GM19438 (cell line): ENCODE measurements around the gene CTU2.

Experiments
- ATAC-seq: cut with Tn5 transposase; IDR thresholded peaks from one replicate; pipeline ENCODE4 v1.9.1; 2021; ENCODE audit warnings: low read depth; ENCODE audit not compliant: unreplicated experiment

The CTU2 gene

DNA sequence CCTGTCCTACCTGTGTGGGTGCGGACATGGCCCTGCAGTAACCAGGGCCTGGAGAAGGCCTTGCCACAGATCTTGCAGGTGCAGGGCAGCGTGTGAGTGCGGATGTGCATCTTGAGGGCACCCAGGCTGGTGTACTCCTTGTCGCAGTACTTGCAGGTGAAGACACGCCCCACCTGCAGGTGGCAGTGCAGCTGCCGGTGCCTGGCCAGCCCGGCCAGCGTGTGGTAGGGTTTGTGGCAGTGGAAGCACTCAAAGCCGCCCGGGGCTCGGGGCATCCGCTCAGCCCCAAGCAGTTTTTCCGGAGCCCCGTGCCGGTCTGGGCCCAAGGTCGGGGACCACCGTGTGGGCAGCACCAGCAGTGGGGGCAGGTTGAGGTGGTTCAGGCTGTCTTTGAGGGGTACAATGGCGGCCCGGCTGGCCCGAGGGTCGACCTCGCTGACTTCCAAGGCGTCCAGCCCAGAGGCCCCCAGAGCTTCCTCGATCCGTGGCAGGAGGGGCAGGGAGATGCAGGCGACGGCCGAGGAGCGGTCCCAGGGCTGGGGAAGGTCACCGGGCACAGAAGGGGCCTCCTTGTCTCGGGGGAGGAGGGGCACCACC, 25.1 kb upstream of the CTU2 start:
- ATAC-seq: peak; percentile 31

DNA sequence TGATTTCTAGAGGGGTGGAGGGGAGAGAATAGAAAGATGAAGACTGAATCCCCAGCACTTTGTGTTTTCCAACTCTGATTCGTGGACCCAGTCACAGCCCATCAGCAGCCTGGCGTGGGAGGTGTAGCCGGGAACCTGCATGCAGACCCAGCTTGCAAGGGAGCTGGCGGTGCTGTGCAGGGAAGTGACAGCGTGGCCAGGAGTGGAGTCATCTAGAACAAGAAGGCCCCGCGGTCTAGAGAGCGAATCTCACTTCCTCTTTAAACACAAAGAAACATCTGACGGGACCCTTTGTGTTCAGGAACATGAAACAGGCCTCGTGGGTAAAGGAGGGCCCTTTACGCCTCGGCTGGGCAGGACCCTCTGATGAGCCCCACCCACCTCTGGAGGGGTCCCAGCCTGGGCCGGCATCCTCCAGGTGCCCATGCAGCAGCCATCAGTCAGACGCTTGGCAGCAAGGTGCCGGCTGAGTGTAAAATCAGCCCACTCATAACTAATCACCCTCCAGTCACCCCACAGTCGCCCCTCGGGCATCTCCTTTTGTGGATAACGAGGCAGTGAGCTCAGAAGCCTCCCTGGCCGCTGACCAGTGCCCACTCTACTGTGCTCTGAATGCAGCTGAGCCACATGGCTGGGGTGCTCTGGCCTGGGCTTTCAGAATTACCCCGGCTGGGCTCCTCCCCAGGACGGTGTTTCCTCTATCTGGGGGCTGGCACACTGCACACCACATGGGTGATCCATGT, 24.4 kb upstream of the CTU2 start:
- peak; percentile 53 for ATAC-seq

DNA sequence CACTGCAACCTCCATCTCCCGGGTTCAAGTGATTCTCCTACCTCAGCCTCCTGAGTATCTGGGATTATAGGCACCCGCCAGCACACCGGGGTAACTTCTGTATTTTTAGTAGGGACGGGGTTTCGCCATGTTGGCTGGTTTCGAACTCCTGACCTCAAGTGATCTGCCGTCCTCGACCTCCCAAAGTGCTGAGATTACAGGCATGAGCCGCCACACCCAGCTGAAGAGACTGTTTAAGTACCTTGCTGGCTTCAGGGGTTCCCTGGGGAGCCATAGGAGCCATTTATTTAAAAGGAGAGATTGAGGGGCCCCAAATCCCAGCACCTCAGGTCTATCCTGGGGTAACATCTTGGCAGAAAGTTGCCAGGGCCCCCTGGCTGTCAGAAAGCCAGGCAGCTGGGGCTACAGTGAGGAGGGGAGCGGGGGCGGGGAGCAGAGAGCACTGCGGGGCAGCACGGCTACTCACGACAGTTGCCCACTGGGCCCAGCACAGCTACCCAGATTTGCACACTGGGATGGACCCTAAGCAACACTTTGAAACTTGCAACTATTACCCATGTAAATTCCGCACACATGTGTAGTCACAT, 21.6 kb upstream of the CTU2 start:
- ATAC-seq: no peak

DNA sequence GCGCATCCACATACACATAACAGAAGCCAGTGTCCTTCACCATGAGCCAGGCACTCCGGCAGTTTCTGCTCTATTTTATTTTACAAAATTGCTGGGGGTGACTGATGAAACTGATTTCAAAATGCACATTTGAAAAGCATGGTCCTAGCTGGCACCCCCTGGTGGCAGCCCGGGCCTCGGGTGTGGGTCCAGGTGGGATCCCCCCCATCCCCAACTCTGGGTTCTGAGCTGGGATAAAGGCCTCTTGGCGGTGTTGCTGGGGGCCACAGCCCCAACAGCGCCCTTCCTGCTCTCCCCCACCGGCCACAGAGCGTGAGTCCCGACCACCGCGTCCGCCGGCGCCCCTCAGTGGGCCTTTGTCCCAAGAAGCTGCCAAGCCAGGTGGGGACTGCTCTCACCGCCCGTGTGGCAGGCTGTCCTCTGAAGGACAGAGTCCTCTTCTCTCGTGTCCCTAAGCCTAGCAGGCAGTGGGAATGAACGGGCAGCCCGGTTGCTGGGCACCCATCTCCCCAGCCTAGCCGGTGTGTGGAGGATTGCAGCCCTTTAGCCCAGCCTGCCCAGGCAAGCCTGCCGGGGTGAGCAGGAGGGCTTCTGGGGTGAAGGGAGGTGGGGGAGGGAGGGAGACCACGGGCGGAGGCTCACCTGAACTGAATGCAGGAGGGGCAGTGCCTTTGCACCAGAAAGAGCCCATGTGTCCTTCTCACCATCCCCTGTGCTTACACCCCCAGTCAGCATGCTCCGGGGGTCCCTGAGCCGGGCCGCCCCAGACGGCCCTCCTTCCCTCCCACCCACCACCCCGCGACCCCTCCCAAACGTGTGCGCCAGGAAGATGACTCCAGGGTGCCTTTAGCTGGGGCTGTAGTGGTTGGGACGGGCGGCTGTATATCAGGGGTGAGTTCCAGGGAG, 20.9 kb upstream of the CTU2 start:
- ATAC-seq: no peak

DNA sequence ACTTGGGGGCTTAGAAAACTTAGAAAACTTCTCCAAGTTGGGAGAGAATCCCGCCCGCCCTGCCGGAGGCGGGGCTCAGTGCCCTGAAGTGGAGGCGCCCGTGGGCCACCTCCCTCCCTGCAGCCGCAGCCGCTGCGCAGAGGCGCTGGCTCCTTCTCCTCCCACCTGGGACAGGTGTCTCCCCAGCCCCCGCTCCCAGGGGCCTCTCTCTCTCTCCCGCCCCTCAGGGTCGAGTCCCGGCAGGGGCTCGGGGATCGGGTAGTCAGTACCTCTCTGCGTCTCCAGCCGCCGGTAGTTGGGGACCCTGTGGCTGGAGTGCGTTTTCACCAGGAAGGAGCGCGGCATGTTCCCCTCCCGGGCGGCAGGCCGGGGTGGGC, 20.3 kb upstream of the CTU2 start:
- peak; percentile 16 for ATAC-seq

DNA sequence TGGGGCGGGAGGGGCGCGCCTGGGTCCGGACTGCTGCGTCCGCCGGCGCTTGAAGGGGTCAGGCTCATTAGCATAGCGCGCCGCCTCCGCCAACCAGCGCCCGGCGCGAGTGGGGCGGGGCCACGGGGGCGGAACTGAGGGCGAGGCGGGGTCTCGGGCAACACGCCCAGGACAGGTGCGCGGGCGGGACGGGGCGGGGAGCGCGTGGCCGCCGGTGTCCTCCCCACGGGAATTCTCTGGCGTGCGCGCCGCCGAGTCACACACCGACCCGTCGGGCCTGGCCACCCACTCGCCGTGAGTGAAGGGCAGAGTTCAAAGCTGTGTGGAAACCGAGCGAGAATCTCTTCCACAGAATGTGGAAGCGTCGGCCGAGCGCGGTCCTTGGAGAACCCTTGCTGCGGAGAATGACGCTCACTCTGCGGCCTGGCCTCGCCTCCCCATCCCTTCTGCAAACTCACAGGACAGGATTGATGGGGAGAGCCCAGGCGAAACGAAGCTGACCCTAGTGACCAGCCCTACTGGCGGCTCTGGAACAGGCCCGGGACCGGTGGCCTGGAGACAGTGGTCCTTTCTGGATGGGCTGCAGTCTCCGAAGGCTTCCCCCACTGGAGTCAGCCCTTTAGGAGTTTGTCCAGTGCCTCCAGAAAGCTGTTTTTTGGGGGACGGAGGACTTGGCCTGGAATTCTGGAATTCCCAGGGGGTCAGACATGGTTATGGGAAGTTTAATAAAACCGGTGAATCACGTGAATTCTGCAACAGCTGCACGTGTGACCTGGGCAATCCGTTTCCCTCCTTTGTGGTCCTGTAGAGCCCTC, 19.7 kb upstream of the CTU2 start, which contains the start of gene SNAI3:
SNAI3 (minus strand) TSS at position 69 of the 815 bp plus-strand sequence. CDS start 101 bp downstream, outside the sequence.
- peak; percentile 65 for ATAC-seq

DNA sequence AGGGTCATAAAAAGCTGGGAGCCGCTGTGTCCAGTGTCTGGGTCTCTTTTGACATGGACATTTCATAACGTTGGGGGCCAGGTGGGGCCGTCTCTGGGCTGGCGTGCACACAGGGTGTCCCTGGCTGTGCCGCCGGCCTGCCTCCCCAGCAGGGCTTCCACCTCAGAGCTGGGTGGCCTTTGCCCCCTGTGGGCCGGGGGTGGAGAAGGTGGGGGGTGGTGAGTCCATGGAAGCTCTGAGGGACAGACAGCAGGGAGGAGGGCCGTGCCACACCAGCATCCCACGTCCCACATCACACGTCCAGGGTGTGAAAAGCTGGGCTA, 19.1 kb upstream of the CTU2 start:
- ATAC-seq: no peak

DNA sequence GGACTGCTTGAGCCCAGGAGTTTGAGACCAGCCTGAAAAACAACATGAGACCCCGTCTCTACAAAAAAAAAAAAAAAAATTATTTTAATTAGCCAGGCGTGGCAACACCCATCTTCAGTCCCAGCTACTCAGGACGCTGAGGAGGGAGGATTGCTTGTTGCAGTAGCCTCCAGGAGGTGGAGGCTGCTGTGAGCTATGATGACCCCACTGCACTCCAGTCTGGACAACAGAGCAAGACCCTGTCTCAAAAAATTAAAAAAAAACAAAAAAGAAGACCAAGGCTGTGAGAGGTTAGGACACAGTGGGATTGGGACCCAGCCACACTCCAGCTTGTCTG, 18.7 kb upstream of the CTU2 start:
- ATAC-seq: no peak

DNA sequence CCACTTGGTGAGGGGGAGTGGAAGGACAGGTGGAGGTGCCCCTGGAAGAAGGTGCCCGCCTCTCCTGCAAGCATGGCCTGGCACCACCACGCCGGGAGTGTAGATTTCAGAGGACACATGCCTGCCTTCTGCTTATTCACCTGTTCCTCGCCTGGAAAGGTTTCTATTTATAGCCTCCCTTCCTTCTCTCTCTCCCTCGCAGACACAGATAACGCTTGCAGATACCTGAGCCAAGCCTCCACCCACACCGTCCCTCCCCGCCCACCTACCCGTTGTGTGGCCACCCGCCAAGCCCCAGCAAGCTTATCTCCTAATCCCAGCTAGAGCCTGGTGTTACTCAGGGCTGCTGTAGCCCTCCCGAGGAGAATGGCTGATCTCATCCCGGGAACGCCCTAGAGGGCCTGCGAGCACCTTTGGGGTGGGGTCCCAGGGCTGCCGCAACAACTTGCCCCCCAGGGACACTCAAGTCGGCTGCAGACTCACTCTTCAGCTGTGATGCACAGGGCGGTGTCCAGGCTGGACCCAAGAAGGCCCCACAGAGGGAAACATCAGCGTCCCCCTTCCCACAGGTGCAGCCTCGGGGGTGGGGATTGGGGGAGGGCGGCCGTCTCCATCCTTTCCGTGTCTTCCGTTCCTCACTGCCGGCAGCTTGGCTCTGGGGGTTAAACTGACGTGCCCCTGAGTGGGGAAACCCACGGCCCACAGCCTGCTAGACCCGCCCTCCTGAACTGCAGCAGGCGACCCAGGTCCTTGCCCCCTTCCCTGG, 18.1 kb upstream of the CTU2 start:
- ATAC-seq: no peak

DNA sequence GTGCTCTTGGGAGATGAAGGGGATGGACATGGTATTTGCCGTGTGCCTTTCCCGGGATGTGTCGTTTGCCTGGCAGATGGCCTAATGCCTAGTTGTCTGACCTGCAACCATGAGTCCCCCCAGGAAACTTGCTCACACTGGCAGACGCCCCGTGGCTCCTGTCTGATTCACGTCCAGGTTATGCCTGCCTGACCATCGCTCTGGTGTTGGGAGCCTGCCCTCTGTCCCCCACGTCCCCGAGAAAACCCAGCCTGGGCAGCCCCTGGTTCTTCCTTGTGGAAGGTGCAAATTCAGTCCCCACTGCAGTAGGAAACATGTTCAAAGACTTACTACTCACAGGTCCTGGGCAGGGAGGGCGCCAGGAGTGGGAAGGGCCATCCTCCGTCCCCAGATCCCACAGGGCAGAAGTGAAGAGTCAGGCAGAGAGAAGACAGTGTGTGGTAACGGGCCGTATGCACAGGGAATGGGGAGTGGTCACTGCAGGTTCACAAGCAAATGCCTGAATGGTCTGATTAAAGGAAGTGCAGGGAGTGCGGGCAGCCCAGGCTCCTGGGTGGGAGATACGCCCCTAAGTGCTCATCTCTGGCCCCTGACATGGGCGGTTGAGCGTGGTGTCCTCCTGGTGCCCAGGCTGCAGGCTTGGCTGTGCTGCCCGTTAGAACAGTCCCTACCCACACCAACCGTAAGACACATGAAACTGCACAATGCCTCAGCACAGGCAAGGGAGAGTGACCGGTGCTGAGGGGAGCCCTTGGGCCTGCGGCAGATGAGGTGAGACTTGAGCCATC, 15.8 kb upstream of the CTU2 start:
- ATAC-seq: no peak

DNA sequence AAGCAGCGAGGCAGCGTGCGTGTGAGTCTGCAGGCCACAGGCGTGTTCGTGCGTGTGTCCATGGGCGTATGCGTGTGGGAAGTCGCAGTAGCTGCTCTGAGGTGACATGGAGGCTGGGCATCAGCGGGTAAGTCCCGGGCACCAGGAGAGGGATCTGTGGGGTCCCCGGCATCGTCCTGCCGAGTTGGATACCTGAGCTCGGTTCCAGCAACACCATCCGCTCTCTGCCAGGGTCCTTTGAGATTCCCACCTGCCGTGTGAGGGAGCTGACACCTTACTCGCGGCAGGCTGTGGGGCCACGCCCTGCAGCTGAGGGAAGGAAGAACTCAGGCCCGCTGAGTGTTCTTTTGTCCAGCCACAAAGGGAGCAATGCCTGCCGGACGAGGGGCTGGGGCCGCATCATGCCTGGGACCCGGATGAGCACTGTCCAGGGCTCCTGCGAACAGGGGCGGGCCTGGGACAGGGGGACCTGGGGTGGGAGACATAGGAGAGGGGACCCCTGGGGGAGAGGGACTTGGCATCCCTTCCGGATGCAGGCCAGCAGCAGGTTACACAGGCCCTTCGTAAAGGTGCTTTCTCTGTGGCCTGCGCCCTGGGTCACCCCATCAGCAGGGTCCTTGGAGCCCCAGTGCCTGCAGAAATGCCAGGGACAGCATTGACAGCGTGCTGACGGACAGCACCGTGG, 15.0 kb upstream of the CTU2 start:
- ATAC-seq: no peak

DNA sequence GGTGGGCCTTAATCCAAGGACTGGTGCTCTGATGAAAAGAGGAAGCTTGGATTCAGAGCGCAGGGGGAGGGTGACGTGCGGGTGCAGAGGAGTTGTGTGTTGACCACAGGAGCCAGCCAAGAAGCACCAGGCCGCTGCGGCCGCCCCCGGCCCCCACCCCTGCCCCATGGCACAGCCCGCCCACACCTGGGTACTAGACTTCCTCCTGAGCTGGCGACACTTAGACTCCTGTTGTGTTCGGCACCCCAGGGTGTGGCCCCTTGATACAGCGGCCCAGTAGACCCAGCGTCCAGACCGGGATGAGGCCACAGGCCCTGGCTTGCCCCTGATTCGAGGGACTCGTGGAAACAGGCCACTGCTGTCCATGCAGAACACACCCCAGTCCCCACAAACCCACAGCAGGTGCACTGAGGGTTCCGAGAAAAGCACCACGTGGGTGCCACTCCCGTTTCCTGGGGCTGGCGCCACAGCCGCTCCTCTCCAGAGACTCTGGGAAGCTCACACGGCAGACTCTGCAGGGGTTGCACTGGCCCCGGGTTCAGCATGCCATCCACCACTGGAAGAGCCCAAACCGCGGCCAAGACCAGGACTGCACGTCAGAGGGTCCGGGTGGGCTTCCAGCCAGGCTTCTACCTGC, 14.3 kb upstream of the CTU2 start:
- ATAC-seq: no peak

DNA sequence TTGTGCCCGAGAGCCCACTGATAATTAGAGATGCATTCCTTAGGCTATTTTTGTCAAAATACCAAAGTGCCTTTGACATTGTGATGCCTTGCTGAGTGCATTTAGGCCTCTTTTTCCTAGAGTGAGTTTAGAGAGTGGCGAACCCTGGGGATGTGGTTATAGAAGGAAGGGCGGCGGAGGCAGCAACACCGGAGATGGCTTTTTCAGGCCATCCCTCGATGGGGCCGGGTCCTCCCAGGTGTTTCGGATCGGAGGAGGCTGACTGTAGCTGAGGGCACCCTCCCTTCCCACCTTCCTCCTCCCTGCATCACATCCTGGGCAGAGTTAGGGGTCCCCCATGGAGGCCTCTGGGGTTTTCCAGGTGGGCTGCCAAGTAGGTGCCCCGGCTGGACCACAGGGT, 13.4 kb upstream of the CTU2 start:
- no peak for ATAC-seq

DNA sequence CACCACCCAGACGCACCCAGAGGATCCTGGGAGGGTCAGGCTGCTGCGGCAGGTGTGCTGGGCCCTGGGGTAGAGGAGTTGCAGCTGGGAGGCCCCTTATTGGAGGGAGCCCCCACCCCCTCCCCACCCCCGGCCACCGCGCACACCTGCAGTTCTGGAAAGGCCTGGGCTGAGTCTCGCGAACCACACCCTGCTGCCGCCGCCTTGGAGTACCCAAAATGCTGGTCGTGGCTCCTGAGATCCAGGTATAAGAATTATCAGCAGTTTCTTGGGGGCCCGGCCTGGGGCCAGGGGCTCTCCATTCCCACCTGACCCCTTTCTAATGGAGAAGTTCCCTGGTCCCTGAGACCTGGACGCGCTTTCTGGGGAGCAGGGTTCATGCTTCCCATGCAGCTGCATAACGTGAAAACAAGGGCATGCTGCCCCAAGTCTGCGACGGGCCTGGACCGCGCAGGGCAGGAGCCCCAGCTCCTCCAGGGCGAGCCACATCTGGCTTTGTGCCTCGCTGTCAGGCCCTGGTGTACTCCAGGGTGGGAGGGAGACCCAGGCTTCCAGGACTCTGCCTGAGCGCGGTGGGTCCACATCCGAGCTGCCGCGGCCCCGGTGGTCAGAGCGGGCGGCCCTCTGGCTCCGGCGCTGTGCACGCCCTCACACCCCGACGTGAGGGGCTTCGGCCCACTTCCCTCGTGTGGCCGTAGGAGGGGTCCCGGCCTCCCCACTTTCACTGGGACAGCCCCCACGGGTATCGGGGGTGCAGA, 12.7 kb upstream of the CTU2 start:
- no peak for ATAC-seq

DNA sequence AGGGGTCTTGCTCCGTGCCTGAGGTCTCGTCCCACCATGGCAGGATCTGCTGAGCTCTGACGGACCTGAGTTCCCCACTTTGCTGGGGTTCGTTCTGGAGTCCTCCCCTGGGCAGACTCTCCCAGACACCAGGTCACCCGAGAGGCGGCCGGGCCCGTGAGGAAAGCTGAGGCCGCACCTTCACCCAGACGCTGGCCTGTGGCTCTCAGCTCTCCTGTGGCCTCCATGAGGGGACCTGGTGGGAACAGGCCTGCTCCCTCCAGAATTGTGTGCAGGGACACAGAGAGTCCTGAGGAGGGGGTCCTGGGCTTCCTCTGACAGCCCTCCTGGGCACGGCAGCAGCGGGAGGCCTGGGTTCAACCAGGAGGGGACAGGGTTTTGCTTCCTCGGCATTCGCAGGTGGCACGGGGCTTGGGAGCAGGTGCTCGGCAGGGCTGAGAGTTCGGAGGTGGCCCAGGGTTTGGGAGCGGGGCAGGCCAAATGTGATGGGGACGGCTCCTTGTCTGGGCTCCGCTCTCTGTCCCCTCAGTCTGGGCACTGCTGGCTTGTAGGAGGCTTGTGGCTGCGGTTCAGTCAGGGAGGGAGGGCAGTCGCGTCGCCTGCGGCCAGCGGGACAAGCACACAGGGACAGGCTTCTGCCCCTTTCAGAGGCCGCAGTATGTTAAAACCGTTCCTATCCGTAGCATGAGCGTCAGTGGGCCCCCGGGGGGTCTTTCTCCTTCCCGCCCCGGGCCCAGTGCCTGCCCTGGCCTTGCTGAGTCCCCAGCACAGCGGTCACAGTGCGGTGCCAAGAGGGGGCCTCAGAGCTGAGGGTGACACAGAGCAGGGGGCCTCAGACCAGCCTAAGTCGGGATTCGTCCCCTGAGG, 11.8 kb upstream of the CTU2 start:
- no peak for ATAC-seq

DNA sequence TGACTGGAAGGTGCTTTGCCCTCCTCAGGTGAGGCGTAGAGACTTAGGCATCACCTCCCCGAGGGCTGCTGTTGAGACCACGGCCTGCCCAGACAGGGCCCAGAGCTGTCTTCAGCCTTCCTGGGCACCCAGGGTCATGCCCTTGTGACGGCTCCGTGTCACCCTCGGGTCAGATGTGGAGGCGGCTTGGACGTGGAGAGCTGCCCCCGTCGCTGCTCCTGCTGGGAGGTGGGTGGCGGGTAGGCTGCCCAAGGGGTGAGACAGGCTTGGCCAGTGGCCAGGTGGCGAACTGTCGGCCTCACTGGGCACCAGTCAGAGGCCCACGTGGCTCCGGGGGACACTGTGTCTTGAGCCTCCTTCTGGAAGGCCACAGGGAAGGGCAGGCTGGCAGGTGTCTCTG, 11.1 kb upstream of the CTU2 start:
- no peak for ATAC-seq
